ENCODE data around the gene ZBED6. TPM values are rescaled to one million over a fixed set of nuclear protein-coding genes. Genes with fewer than 3 reads are reported as not detected.
A peak's percentile ranks its signal among the peaks of the same experiment; 100 is the strongest.
"Not testable (repeated sequence)": the region's sequence is repeated elsewhere in the genome, so short reads cannot be mapped to it uniquely, and the experiment has no call there.

Gene ZBED6
- total RNA-seq, 1 donor = 47.0 TPM

DNA sequence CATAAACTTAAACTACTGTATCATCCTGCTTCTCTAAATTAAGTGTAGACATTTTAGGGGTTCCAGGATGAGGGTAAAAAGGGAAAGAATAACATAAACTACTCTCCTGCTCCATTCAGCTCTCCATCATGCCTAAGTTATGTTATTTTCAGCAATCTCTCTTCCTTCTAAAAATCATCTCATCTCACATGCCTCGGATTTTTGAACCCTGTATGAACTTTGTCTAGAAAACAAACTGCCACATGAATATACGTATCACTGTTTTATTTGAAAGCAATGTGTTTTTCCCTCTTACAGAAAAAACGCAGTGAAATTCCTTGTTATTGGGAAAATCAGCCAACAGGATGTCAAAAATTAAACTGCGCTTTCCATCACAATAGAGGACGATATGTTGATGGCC, 32.6 kb downstream of the ZBED6 start:
- Histone ChIP-seq H3K4me3 (ENCODE audit: insufficient read depth, low read length) (no peak overlapping the region), H3K79me2 (ENCODE audit: insufficient read depth, low read length) (peaks cover 48% of the 10 kb centered on the region), H3K27ac (ENCODE audit: low read depth, low read length) (peak overlapping the region; percentile 13), H2AFZ (ENCODE audit: low read length) (no peak overlapping the region), H3K4me2 (ENCODE audit: insufficient read depth, low read length) (no peak overlapping the region), H3K36me3 (ENCODE audit: insufficient read depth, low read length) (peaks cover 76% of the 10 kb centered on the region), H4K20me1 (ENCODE audit: insufficient read depth, low read length) (peaks cover 21% of the 10 kb centered on the region), H3K4me1 (ENCODE audit: insufficient read depth, low read length) (peaks cover 4% of the 10 kb centered on the region), H3K9me3 (ENCODE audit: low read depth, low read length) (no peaks in the 10 kb centered on the region), H3K27me3 (ENCODE audit: insufficient read depth, low read length) (no peaks in the 10 kb centered on the region)
- DNase-seq (ENCODE audit: insufficient read length, low spot score, missing footprints) = no peak
- TF ChIP-seq, protein P1, sequence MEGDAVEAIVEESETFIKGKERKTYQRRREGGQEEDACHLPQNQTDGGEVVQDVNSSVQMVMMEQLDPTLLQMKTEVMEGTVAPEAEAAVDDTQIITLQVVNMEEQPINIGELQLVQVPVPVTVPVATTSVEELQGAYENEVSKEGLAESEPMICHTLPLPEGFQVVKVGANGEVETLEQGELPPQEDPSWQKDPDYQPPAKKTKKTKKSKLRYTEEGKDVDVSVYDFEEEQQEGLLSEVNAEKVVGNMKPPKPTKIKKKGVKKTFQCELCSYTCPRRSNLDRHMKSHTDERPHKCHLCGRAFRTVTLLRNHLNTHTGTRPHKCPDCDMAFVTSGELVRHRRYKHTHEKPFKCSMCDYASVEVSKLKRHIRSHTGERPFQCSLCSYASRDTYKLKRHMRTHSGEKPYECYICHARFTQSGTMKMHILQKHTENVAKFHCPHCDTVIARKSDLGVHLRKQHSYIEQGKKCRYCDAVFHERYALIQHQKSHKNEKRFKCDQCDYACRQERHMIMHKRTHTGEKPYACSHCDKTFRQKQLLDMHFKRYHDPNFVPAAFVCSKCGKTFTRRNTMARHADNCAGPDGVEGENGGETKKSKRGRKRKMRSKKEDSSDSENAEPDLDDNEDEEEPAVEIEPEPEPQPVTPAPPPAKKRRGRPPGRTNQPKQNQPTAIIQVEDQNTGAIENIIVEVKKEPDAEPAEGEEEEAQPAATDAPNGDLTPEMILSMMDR (IDR thresholded peaks at IDR 0.05; ENCODE audit: extremely low read depth, low read depth, low read length) = no peak

DNA sequence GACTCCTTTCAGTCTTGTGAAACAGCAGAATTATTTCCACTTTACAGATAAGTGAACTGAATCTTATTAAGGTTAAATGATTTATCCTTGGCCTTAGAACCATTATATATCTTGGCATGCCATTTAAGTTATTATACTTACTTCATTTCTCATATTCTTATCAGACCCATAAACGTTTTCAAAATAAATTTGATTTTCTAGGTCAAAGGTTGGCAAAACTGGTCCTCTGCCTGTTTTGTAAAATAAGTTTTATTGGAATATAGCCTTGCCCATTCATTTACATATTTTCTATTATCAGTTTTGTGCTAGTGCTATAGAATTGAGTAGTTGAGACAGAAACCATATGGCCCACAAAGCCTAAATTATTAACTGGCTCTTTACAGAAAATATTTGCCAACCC, 33.1 kb downstream of the ZBED6 start:
- Histone ChIP-seq H3K9me3 (ENCODE audit: low read depth, low read length) (no peaks in the 10 kb centered on the region), H3K27ac (ENCODE audit: low read depth, low read length) (peak overlapping the region; percentile 13), H3K4me3 (ENCODE audit: insufficient read depth, low read length) (no peak overlapping the region), H2AFZ (ENCODE audit: low read length) (no peak overlapping the region), H3K27me3 (ENCODE audit: insufficient read depth, low read length) (no peaks in the 10 kb centered on the region), H3K4me1 (ENCODE audit: insufficient read depth, low read length) (peaks cover 4% of the 10 kb centered on the region), H3K36me3 (ENCODE audit: insufficient read depth, low read length) (peaks cover 74% of the 10 kb centered on the region), H3K79me2 (ENCODE audit: insufficient read depth, low read length) (peaks cover 43% of the 10 kb centered on the region), H4K20me1 (ENCODE audit: insufficient read depth, low read length) (peaks cover 16% of the 10 kb centered on the region), H3K4me2 (ENCODE audit: insufficient read depth, low read length) (no peak overlapping the region)
- TF ChIP-seq, protein P1 (IDR thresholded peaks at IDR 0.05; ENCODE audit: extremely low read depth, low read depth, low read length) = no peak
- no peak for DNase-seq (ENCODE audit: insufficient read length, low spot score, missing footprints)

DNA sequence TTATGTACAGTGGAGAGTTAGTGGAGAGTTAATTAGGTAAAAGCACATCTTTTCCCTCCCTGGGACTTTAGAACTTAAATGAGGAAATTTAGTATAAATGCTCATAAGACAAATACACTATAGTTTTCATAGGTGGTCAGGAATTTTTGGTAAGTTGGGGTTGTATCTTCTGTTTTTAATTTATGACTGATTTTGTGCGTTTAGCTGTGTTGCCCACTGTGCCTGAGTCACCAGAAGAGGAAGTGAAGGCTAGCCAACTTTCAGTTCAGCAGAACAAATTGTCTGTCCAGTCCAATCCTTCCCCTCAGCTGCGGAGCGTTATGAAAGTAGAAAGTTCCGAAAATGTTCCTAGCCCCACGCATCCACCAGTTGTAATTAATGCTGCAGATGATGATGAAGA, 33.8 kb downstream of the ZBED6 start:
- Histone ChIP-seq H4K20me1 (ENCODE audit: insufficient read depth, low read length) (peaks cover 15% of the 10 kb centered on the region), H3K79me2 (ENCODE audit: insufficient read depth, low read length) (peaks cover 36% of the 10 kb centered on the region), H3K36me3 (ENCODE audit: insufficient read depth, low read length) (peaks cover 78% of the 10 kb centered on the region)
- not testable (repeated sequence) for H3K4me1 ChIP-seq (ENCODE audit: insufficient read depth, low read length); H2AFZ ChIP-seq (ENCODE audit: low read length); H3K4me2 ChIP-seq (ENCODE audit: insufficient read depth, low read length); H3K9me3 ChIP-seq (ENCODE audit: low read depth, low read length); H3K4me3 ChIP-seq (ENCODE audit: insufficient read depth, low read length); DNase-seq (ENCODE audit: insufficient read length, low spot score, missing footprints); H3K27ac ChIP-seq (ENCODE audit: low read depth, low read length); H3K27me3 ChIP-seq (ENCODE audit: insufficient read depth, low read length)

DNA sequence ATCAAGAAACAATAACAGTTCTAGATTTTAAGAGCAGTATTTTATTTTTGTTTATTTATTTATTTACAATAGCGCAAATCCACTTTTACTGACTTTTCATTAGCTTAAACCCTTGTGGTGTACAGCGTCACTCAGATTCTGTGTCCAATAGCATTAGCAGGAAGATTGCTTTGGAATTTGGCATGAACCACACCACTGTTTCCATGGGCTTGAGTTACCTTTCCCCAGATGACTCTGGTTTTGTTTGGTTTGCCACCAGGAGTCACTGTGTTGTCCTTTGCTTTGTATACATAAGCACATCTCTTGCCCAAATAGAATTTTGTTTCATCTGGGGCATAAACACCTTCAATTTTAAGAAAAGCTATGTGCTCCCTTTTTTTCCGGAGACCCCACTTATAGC, 40.1 kb downstream of the ZBED6 start:
- DNase-seq (ENCODE audit: insufficient read length, low spot score, missing footprints) = no peak
- Histone ChIP-seq H3K4me2 (ENCODE audit: insufficient read depth, low read length) (no peak overlapping the region), H3K79me2 (ENCODE audit: insufficient read depth, low read length) (peaks cover 19% of the 10 kb centered on the region), H4K20me1 (ENCODE audit: insufficient read depth, low read length) (peaks cover 11% of the 10 kb centered on the region), H2AFZ (ENCODE audit: low read length) (no peak overlapping the region), H3K4me1 (ENCODE audit: insufficient read depth, low read length) (peaks cover 11% of the 10 kb centered on the region), H3K4me3 (ENCODE audit: insufficient read depth, low read length) (no peak overlapping the region), H3K9me3 (ENCODE audit: low read depth, low read length) (no peaks in the 10 kb centered on the region), H3K36me3 (ENCODE audit: insufficient read depth, low read length) (peaks cover 92% of the 10 kb centered on the region), H3K27ac (ENCODE audit: low read depth, low read length) (no peak overlapping the region), H3K27me3 (ENCODE audit: insufficient read depth, low read length) (no peaks in the 10 kb centered on the region)
- TF ChIP-seq, protein P1 (IDR thresholded peaks at IDR 0.05; ENCODE audit: extremely low read depth, low read depth, low read length) = no peak

Measured in osteoblast (primary cell).